A673 (cell line): ENCODE data around the gene MRPL18. TPM values are rescaled to one million over a fixed set of nuclear protein-coding genes. Genes with fewer than 3 reads are reported as not detected.
"Not testable (repeated sequence)": the region's sequence is repeated elsewhere in the genome, so short reads cannot be mapped to it uniquely, and the experiment has no call there.

ENCODE experiments used
- BruUV-seq: library from RNA; stranded (reverse); fragments of 400-500 nt; replicated peaks from 2 replicates; lab custom pipeline; 2021; lab: Mats Ljungman, UMichigan
- CTCF ChIA-PET: fragments of 300-600 bp; sonication (Branson Sonifier 250); formaldehyde crosslinking; loops from one replicate; lab custom pipeline; 2022; ENCODE audit warnings: antibody characterized with exemption; lab: Charles Lee
- POLR2A ChIA-PET: fragments of 300-600 bp; sonication (Branson Sonifier 250); formaldehyde crosslinking; loops from one replicate; lab custom pipeline; 2022; ENCODE audit warnings: antibody characterized with exemption; ENCODE audit not compliant: low non-redundant PET; lab: Charles Lee
- DNase-seq: peaks from one replicate; pipeline ENCODE4 v3.0.0-alpha.2; 2015; ENCODE audit warnings: low spot score
- H3K27ac ChIP-seq: fragments of 200-600 bp; sonication (generic); 2 replicates; pipeline ENCODE4 v1.5.1; 2016; ENCODE audit warnings: mixed run types, low read depth, mild to moderate bottlenecking, mixed read lengths, antibody characterized with exemption, low read length; ENCODE audit not compliant: poor library complexity, severe bottlenecking
- H3K27me3 ChIP-seq: fragments of 200-600 bp; sonication (generic); replicated peaks from 2 replicates; pipeline ENCODE4 v1.6.1; 2017; ENCODE audit warnings: mixed run types, low read depth, mild to moderate bottlenecking, mixed read lengths, antibody characterized with exemption, low read length; ENCODE audit not compliant: insufficient read depth, poor library complexity
- H3K36me3 ChIP-seq: fragments of 200-600 bp; sonication (generic); 2 replicates; pipeline ENCODE4 v1.6.1; 2016; ENCODE audit warnings: mixed run types, mild to moderate bottlenecking, mixed read lengths, antibody characterized with exemption, low read length; ENCODE audit not compliant: insufficient read depth, poor library complexity, severe bottlenecking
- H3K4me1 ChIP-seq: fragments of 200-600 bp; sonication (generic); 2 replicates; pipeline ENCODE4 v1.6.1; 2017; ENCODE audit warnings: mixed run types, mild to moderate bottlenecking, mixed read lengths, antibody characterized with exemption, low read length; ENCODE audit not compliant: insufficient read depth, poor library complexity, severe bottlenecking
- H3K4me3 ChIP-seq: fragments of 200-600 bp; sonication (generic); 2 replicates; pipeline ENCODE4 v1.5.1; 2016; ENCODE audit warnings: low read depth, mixed run types, mild to moderate bottlenecking, mixed read lengths, low read length; ENCODE audit not compliant: poor library complexity, severe bottlenecking
- H3K9me3 ChIP-seq: fragments of 200-600 bp; sonication (generic); 2 replicates; pipeline ENCODE4 v1.6.1; 2016; ENCODE audit warnings: mixed run types, low read depth, mild to moderate bottlenecking, mixed read lengths, antibody characterized with exemption, low read length; ENCODE audit not compliant: poor library complexity, severe bottlenecking
- CTCF ChIP-seq: fragments of 300-800, 200-600 bp; sonication (generic); conservative IDR thresholded peaks from 2 replicates; pipeline ENCODE4 v1.5.1; 2017; ENCODE audit warnings: low read depth, mild to moderate bottlenecking, antibody characterized with exemption, low read length, moderate library complexity, mixed read lengths
- EZH2 ChIP-seq: fragments of 200-600 bp; sonication (generic); IDR thresholded peaks from 2 replicates; pipeline ENCODE4 v1.6.1; 2017; ENCODE audit warnings: borderline replicate concordance, low read depth, mild to moderate bottlenecking, mixed read lengths, antibody characterized with exemption, low read length; ENCODE audit not compliant: poor library complexity, severe bottlenecking
- intact Hi-C: fragments of 100-400 bp; cut with micrococcal nuclease; formaldehyde crosslinking; loops from one replicate; pipeline ENCODE4 v1.10.0; 2022; ENCODE audit not compliant: unreplicated experiment
- total RNA-seq: library from RNA; stranded (reverse); gene quantifications from 2 replicates; pipeline ENCODE4 v1.2.3, GENCODE V29; 2021

Gene MRPL18
- total RNA-seq, 1 experiment from 2014 or later = 94.6 TPM

GRCh38 chr6:159821122-159821521, 30.9 kb downstream of the MRPL18 start:
- CTCF ChIA-PET = no interaction called here
- no TSS peak for BruUV-seq
- intact Hi-C loops = no loop called here
- no peak for TF ChIP-seq CTCF
- TF ChIP-seq EZH2 = no peak
- Histone ChIP-seq H3K27me3 (no peaks in the 10 kb centered on the region), H3K36me3 (no peaks in the 10 kb centered on the region), H3K4me1 (no peaks in the 10 kb centered on the region), H3K9me3 (no peaks in the 10 kb centered on the region), H3K4me3 (no peak overlapping the region), H3K27ac (no peak overlapping the region)
- POLR2A ChIA-PET = no interaction called here
- DNase-seq = no peak

GRCh38 chr6:159821726-159822125, 31.5 kb downstream of the MRPL18 start:
- CTCF ChIA-PET = no interaction called here
- Histone ChIP-seq H3K27ac (no peak overlapping the region), H3K27me3 (no peaks in the 10 kb centered on the region), H3K36me3 (no peaks in the 10 kb centered on the region), H3K9me3 (no peaks in the 10 kb centered on the region), H3K4me1 (no peaks in the 10 kb centered on the region), H3K4me3 (no peak overlapping the region)
- no TSS peak for BruUV-seq
- no peak for TF ChIP-seq CTCF
- DNase-seq = no peak
- POLR2A ChIA-PET = no interaction called here
- intact Hi-C loops = no loop called here

- Histone ChIP-seq H3K36me3 (no peaks in the 10 kb centered on the region), H3K9me3 (no peaks in the 10 kb centered on the region), H3K4me1 (peaks cover 3% of the 10 kb centered on the region), H3K27me3 (no peaks in the 10 kb centered on the region), H3K27ac (no peak overlapping the region), H3K4me3 (no peak overlapping the region)
- intact Hi-C loops = no loop called here
- TF ChIP-seq EZH2 (no peak), CTCF (no peak)
- ChIA-PET CTCF (no interaction called here), POLR2A (no interaction called here)
- no TSS peak for BruUV-seq
- DNase-seq = no peak
Observed at GRCh38 chr6:159823953-159824352, 33.7 kb downstream of the MRPL18 start.

- CTCF ChIA-PET, POLR2A ChIA-PET, H3K36me3 ChIP-seq, H3K9me3 ChIP-seq, intact Hi-C loops, H3K27me3 ChIP-seq, H3K4me3 ChIP-seq, H3K27ac ChIP-seq, BruUV-seq, DNase-seq: not testable (repeated sequence)
- H3K4me1 ChIP-seq = peaks cover 10% of the 10 kb centered on the region
Observed at GRCh38 chr6:159824690-159825089, 34.4 kb downstream of the MRPL18 start.
